HG02852 (cell line): ENCODE results near the gene ROBO3.

Experiments
- ATAC-seq: cut with Tn5 transposase; IDR thresholded peaks from one replicate; pipeline ENCODE4 v1.9.1; 2021; ENCODE audit warnings: mild to moderate bottlenecking, moderate library complexity; ENCODE audit not compliant: unreplicated experiment

The ROBO3 gene

DNA sequence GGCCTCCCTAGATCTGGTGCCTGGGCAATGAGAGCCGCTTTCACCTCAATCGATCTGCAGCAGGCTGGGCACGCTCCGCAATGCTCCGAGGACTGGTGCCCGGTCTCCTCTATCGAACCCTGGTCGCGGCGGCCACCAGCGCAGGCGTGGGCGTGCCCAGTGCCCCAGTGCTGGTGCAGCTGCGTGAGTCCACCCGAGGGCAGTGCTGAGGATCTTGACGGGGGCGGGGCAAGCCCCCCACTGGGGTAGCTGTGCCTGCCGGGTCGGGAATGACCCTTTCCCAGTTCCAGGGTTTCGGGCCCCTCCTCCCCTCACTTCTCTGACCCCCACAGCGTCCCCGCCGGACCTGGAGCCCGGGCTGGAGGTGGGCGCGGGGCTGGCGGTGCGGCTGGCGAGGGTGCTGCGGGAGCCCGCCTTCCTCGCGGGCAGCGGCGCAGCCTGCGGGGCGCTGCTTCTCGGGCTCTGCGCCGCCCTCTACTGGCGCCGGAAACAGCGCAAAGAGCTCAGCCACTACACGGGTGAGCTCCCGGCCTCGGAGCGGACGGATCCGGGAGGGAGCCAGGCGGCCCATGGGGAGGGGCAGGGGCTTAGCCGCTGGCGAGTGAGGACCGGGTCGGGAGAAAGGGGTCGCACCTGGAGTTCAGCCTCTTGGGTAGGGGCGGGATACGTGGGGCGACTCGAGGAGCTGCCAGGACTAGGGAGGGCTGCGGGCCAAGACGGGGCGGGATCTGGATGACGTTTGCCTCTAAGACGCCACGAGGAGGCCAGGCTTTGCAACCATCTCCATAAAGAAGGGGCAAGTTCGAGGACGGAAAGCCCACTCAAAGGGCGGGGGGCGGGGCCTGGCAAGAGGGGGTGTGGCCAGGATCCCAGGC is 10.9 kb downstream of the ROBO3 start:
- peak; percentile 95 for ATAC-seq

DNA sequence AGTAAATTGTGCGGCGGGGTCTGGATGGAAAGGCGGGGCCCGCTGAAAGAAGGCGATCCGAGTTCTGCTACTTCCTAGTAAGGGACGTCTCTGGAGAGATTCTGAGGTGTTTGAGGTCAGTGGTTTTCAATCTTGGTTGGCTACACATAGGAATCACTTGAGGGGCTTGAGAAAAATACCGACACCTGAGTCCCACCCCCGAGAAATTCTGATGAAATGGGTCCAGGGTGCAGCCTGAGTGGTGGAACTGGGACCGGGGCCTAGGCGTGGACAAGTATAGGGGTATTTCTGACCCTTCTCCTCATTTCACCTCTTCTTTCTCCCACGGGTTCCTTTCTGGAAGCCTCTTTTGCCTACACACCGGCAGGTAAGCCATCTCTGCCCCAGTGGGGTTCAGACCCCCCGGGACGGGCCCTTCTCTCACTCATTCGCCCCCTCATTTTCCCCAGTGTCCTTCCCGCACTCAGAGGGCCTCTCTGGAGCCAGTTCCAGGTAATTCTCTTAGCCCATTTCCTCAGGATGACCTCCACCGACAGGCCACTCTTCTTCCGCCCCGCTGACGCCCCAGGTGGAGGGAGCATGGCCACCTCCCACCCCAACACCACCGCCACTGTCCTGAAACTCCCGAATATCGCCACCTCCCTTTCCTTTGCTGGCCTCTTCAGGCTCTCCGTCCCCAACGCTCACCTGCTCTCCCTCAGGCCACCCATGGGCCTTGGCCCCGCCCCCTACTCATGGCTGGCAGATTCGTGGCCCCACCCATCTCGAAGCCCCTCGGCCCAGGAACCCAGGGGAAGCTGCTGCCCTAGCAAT is 11.8 kb downstream of the ROBO3 start:
- no peak for ATAC-seq

DNA sequence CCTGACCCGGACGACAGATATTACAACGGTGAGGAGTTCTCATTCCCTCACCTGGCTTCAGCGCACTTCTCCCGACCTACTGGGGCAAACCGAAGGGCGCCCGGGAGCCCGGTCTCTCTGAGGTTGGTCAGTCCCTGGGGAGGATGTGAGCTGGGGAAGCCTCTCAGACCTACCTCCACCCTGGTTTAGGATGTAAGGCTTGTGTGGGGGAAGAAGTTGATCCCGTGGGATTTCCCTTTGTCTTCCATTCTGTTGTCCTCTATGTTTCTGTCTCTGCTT is 12.3 kb downstream of the ROBO3 start:
- ATAC-seq, result no peak

DNA sequence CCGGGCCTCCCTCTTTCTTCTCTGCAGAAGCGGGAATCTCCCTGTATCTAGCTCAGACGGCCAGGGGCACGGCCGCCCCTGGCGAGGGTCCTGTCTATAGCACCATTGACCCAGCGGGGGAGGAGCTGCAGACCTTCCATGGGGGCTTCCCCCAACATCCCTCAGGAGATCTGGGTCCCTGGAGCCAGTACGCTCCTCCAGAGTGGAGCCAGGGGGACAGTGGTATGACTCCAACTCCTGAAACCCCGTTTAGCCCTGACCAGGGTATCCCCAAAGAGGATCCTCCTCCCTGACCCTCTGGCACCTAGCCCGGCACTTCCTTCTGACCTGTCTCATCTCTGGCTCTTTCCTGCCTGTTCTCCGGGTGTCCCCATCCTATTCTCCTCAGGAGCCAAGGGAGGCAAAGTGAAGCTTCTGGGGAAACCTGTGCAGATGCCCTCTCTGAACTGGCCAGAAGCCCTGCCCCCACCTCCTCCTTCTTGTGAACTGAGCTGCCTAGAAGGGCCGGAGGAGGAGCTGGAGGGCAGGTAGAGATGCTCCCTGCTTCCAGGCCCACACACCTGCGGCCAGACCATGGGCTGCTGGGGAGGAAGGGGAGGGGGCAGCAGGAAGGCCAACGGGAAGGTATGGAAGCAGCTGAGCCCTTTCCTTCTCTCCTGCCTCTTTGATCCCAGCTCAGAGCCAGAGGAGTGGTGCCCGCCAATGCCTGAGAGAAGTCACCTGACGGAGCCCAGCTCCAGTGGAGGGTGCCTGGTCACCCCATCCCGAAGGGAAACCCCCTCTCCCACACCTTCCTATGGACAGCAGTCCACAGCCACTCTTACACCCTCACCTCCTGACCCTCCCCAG is 12.9 kb downstream of the ROBO3 start:
- ATAC-seq, result no peak

DNA sequence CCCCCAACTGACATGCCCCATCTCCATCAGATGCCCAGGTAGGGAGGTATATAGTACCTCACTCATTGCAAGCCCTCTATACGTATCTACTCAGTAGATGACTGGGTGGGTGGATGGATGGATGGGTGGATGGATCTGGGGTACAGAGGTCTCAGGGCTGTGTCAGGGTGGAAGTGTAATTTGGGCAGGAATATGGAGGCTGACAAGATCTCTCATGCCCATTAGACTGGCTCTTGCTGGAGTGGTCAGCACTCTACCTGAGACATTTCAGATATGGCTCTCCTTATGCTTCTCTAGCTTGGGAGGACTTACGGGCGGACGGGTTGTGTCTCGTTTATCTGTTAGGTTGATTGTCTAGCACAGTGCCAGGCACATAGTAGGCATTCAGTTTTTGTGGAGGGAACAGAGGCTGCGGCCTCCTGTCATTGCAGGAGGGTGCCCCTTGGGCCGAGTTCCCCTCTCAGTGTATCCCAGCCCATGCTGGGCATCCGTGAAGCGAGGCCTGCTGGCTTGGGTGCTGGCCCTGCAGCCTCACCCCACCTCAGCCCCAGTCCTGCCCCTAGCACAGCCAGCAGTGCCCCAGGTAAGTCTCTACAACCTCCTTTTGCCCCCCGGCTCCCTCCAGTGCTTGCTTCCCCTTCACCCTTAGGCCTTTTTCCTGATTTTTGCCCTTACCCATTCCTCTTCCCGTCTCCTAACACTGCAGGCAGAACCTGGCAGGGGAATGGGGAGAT is 13.7 kb downstream of the ROBO3 start:
- no peak for ATAC-seq

DNA sequence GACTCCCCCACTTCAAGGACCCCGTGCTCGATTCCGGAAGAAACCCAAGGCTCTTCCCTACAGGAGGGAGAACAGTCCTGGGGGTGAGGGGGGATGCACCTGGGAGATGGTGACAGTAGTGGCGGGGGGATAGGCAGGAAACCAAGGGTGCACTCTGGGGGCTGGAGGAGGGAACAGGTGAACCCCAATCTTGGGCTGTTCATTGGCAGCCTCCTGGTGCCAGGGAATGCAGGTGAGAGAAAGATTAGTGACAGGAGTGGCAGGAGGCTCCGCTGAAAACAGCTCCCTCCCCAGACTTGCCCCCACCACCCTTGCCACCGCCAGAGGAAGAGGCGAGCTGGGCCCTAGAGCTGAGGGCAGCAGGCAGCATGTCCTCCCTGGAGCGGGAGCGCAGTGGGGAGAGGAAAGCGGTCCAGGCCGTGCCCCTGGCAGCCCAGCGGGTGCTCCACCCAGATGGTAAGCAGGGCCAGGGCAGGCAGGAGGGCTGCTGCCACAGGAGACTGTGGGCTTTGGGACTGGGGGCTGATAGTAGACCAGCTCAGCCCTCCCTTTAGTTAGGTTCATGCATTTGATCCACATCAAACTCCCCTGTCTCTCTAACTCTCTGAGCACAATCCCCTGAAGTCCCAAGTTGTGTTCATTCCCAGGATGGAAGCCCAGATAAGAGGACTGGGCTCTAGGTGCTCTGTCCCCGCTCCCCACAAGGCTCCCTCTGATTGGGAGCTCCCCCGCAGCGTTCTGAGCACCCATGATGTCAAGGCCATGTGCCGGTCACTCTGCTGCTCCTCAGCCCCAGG is 14.5 kb downstream of the ROBO3 start:
- no peak for ATAC-seq

DNA sequence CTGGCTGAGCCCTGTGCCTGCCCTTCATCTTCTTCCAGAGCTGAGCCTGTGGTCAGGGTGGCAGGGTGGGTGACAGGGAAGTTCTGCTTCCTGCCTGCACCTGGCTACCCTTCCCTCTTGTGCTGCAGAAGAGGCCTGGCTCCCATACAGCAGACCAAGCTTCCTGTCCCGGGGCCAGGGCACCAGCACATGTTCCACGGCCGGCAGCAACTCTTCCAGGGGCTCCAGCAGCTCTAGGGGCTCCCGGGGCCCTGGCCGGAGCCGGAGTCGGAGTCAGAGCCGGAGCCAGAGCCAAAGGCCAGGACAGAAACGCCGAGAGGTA is 15.0 kb downstream of the ROBO3 start:
- ATAC-seq, result no peak

DNA sequence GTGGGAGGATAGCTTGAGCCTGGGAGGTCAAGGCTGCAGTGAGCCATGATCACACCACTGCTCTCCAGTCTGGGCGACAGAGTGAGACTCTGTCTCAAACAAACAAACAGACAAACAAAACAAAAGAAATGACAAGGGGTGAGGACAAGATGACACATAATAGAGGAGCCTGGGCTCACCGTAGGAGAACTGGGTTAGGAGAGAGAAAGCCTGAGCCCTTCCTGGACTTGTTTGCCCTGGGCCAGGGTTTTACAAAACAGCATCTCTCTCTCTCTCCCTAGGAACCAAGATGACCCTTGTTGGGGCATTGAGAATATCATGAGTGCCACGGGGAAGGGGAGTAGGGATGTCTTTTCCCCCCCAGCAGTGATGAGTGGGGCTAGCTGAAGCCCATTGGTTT is 15.7 kb downstream of the ROBO3 start:
- no peak for ATAC-seq

DNA sequence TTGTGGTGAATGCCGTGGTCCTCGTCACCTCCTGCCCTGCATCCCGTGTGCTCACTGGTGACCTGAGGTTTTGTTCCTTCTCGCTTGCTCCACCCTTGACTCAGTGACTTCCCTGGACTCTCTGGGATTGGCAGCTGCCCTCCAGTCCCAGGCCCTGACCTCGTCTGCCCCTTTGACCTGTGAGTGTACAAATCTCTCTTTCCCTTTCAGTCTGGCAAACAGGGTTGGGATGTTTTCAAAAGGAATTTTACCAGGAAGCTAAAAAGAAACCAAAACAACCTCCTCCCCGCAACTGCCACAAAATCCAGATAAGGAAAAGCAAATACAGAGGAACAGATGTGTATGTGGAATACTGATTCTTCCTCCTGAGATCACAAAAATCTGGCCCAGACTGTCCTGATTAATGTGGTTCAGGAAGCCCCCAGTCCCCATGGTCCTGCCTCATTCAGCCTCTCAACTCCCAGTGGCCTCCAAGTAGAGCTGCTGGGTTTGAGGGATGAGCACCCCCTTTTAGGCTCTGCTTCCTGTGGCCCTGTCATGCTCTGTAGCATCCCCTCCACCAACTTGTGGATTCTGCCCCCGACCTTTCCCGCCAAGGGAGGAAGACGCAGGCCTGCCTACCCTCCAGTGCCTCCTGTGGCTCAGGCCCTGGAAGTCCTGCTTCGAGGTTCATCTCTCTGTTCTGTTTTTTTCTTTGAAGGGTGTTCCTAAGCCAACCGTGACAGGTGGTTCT is 17.3 kb downstream of the ROBO3 start:
- no peak for ATAC-seq

DNA sequence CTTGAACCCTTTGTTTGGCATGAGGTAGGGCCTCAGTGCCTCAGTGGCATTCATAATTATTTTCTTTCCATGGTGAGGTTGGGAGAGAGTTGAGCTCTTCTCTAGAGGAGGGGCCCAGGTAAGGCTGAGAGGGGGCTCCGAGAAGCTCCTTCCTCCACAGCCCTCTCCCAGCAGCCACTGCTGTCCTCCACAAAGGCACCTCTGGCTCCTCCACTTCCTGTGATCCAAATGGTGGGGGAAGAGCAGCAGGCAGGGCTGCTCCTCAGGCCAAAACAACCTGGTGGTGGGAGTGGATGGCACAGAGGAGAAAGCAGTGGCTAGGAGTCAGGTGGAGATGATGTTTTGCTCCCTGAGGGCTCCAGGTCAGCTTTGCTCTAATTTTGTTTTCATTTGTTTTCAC is 19.1 kb downstream of the ROBO3 start:
- ATAC-seq, result no peak

DNA sequence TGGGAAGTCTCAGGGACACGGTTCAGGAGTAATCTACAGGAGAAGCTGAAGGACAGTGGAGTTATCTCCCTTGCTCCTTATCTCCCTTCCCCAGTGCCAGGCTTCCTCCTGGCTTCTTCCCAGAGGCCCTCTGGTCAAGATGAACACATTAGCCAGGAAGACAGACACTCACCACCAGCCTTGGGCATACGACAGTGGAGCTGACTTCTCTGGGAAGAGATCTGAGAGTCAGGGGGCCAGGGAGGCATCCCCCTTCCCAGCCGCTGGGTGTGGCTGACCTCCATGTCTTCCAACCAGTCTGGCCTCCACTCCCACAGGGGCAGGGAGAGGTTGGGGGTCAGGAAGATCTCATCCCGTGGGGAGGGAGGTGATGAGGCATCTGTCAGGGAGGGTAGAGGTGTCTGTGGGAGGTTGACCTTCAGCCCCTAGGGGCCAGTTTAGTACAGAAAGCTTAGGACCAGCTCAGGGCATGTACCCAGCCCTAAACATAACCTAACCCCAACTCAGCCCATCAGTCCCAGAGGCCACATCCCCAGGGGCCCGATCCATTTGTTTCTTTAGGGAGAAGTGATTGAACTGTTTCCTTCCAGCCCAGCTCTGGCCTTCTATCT is 19.7 kb downstream of the ROBO3 start:
- no peak for ATAC-seq

DNA sequence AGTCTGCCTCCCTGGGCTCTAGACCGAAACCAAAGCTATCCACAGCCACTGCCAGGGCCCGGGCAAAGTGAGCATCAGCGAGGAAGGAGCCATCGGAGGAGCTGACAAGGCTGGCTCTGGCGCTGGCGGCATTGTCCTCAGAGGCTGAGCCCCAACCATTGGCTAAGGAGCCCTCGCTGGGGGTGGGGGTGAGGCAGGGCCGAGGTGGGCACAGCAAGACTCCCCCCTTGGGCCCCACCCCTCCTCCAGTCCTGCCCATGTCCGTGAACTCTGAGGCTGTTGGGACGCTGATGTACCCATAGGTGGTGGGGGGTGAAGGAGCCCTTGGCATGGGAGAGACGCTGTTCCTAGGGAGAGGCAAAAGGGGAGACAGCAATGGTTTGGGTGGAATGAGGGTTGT is 21.2 kb downstream of the ROBO3 start:
- no peak for ATAC-seq

DNA sequence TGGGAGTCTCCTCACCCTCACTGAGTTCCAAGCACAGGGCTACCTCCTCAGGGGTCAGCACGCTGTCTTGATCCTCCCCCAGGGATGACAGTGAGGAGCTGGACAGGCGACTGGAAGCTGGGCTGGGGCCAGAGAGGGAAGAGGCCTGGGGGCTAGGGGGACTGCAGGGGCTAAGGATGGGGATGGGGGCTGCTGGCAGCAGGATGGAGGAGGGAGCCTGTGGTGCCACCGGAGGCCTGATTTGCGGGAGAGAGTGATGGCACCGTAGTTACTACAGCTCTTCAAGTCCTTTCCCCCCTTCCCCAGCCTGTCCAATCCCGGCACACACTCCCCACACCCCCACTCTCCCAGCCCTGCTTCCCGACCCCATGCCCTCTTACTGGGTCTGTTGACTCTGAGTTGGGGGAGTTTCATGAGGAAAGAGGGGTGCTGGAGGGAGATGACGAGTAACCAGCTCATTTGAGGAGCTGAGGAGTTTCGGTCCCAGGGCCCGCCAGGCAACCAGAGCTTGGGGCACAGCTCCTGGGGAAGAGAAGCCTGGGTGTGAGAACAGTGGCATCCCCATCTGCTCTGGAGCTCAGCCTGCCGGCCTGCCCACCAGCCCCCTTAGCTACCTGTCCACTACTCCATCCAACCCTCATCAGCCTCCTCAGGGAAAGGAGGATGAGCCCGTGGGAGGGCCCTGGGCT is 21.9 kb downstream of the ROBO3 start:
- ATAC-seq, result no peak

DNA sequence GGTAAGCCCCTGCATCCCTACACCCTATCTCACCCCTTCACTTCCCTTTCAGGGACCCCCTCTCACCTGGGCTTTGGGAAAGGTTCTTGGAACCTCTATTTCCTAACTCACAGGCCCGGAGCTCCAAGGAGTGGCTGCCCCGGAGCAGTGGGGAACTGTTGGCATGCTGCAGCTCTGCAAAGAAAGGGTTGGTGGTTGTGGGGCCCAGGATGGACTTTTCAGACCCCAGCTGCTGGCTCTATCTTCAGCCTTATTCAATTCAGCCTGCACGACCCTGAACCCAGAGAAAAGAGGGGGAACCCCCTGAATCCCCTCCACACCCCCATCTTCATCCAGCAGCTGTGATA is 22.4 kb downstream of the ROBO3 start:
- ATAC-seq, result no peak

DNA sequence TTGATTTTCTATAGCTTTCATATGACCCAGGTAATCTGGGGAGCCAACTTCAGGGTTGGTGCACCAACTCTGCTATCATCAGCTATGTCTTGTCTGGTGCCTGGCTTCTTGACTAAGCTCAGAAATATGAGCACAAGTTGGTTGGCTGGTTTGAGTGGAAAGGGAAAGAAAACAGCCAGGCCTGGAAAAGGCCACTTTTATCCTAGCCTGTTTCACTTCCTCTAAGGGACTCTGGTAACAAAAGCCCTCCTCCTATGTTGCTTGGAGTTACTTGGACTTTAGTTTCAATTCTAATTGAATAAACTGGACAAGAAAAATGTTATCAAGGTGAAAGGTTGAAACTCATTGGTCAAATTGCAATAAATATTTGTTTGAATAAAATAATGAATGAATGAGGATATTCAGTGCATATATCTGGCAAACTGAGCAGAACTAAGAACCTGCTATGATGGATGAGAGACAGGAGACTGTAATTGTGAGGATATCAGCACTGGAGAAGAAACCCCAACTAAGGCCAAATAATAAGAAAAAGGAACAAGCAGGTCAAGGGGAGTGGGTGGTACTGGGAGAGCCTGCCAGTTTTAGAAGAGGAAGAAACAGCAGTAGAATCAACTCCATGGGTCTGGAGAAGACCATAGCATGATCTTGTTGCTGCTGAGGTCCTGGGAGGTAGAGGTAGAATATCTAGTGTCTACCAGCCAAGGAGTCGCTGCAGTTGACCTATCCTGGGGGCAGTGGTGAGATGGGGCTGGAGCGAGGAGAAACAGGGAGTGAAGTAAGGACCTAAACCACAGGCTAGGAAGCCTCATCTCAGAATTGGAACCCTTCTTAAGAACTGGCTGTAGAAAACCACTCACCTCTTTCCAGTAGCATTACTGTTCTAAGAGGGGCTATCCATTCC is 24.2 kb downstream of the ROBO3 start:
- no peak for ATAC-seq

DNA sequence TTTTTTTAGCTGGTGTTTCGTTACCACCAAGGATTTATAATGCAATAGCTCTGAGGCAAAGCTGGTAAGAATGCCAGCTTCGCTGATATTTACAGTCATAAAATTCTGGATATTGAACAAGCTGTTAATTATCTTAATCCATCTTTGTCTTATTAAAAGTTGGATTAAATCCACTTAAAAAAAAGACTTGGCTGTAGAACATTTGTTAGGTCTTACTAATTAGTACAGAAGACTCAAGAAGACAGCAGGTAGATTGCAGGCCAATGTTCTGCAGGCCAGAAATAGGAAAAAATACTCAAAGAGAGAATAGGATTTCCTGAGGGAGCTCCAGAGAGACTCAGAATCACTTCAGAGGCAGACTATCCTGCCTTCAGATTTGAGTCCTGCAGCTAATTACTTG is 24.9 kb downstream of the ROBO3 start:
- ATAC-seq, result no peak

DNA sequence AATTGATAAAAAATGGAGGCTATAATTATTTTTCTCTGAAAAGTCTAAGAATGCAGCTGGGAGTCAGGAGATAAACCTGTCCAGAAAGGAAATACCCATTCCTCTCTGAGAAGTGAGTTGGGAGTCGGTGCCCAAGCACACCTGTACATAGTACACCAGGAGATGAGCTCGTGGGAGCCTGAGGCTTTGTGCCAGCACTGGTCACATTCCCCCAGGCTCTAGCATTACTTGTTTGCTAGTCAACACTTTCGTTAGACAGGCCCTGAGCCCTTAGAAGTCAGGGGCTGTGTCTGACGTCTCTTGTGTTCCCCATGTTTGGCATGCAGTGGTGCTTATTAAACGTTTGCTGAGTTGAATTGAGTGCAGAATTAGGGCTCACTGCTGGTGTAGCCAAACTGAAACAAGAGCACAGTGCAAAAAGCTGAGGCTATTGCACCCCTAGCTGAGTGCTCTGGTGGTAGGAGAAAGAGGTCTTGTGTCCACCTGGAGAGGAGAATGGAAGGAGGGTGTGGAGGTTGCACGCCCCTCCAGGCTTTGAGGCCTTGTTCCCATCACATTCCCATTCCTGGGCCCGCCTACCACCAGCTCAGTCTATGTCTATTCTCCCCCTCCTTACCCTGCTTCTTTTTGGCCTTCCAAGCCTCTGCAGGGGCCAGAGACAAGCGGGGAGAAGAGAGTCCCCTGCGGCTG is 25.6 kb downstream of the ROBO3 start:
- no peak for ATAC-seq
